PFSK-1 (cell line): ENCODE data around the gene GTF2F2.

ENCODE experiments used
- POLR2AphosphoS5 ChIP-seq: IDR thresholded peaks from 2 replicates; pipeline ENCODE4 v1.6.1; 2012; ENCODE audit warnings: low read depth, mild to moderate bottlenecking, control low read depth, low read length, moderate library complexity
- REST ChIP-seq, 2 experiments: IDR thresholded peaks; 2 replicates each; pipeline versions ENCODE4 v1.6.1 to v1.8.0; 2011 to 2012; ENCODE audit warnings: low read depth in 2 of 2, low read length in 2 of 2, control low read depth in 1 of 2, inconsistent platforms in 1 of 2, mild to moderate bottlenecking in 1 of 2, moderate library complexity in 1 of 2; ENCODE audit not compliant: insufficient read depth in 1 of 2
- SIN3A ChIP-seq: IDR thresholded peaks from 2 replicates; pipeline ENCODE4 v1.6.1; 2012; ENCODE audit warnings: mild to moderate bottlenecking, low read length, moderate library complexity, borderline replicate concordance; ENCODE audit not compliant: insufficient read depth
- TAF1 ChIP-seq: IDR thresholded peaks from 2 replicates; pipeline ENCODE4 v1.6.1; 2012; ENCODE audit warnings: low read length, control low read depth, borderline replicate concordance; ENCODE audit not compliant: insufficient read depth

DNA sequence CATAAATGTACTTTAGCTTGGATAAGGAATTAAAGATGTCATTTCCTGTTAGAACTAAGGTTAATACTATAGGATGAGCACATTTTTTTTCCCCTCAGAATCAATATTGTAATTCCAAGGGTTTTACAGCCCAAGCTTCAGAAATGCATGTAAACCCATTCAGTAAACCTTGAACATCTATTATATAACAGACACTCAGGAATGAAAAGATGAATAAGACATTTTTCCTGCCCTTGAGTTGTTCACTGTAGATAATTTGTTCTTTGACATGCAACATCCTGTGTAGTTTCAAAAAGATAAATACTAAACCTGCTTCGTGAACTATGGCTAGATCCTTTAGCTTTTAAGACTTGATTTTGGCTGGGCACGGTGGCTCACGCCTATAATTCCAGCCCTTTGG, 102.2 kb downstream of the GTF2F2 start:
- no peak for TF ChIP-seq TAF1
- TF ChIP-seq POLR2AphosphoS5: no peak
- no peak for TF ChIP-seq REST (IDR thresholded peaks at IDR 0.05; ENCODE audit: insufficient read depth in 1 of 2, low read depth in 2 of 2, low read length in 2 of 2)
- TF ChIP-seq SIN3A: no peak
